NCI-H1436 treated with DMSO at 0.1 percent for 48 hours (cell line): Measurements from ENCODE around the gene MRPS27.
"Not testable (repeated sequence)": the region's sequence is repeated elsewhere in the genome, so short reads cannot be mapped to it uniquely, and the experiment has no call there.

Experiments used
- DNase-seq: peaks from one replicate; lab custom pipeline; 2025; lab: John Stamatoyannopoulos, UW

The MRPS27 gene

DNA sequence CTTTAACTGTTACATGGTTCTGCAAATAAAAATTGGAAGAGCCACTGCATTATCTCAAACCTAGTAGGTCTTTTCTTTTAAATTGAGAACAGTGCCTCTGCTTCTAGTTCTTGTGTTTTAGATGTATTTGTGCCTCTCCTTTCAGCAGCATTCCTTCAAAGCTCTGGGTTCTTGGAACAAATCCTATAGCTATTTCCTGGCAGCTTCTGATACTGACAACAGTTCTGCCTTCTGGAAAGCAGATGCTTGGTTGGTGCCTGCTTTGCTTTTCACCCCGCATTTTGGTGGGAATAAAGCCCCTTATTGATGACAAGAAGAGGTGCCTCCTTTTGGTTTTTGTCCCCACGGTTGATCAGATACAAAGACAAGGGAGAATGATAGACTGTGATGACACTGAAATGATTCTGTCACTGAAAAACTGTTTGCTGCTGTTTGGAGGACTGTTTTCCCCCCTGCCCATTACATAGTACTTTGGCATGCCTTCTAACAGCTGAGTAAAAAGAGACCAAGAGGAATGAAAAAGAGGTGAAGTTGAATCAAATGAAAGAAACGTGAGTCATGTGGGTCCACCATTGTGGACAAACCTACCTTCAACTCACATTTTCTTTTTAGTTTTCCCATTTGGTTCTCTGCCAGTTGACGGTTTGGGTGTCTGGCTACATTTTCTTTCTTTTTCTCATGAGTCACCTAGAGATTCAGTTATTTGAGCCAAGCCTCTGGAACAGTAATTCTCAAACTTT is 5.7 kb upstream of the MRPS27 start:
- DNase-seq = no peak

GRCh38 chr5:72324189-72324825 is 4.3 kb upstream of the MRPS27 start:
- no peak for DNase-seq

- not testable (repeated sequence) for DNase-seq
Observed at GRCh38 chr5:72319435-72319975, 535 bp downstream of the MRPS27 start.

DNA sequence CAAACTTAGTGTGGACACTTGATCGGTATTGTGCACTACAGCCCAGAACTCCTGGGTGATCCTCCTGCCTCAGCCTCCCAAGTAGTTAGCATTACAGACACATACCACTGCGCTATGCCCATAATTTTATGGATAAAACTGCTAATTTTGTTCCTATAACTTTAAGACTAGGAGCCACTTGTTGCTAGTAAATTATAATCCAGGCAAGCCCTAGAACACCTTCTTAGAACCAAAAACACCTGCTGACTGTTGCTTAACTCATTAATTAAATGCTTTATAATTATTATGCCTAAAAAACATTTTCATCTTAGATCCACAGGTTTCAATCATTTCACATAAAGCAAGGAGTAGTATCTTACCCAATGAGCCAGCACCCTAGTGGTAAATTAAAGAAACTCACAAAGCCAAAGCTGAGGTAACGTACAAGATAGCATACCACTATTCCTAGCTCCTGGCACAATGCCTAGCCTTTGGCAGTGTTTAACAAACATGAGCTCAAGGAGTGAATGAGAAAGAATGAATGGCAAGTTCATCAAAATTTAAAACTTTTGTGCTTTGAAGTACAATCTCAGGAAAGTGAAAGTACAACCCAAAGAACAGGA is 5.4 kb downstream of the MRPS27 start:
- DNase-seq = no peak

DNA sequence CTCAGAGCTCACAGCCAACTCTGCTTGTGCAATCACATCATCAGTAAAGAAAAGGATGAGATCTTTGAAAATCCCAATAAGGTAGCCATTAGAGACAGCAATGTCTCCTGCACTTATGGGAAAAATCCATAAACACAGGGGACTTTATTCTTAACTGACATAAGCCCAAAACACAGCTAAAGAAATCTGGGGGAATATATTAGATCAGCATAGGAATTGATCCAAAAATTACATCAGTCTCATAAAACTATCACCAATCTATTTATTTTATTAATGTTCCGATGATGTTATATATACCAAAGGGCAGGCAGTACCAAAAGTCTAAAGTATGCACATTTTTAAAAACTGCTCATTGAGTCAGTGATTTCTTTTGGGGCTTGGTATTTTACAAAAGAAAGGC is 6.9 kb downstream of the MRPS27 start:
- no peak for DNase-seq

GRCh38 chr5:72308853-72309191 is 11.2 kb downstream of the MRPS27 start:
- no peak for DNase-seq

GRCh38 chr5:72307968-72308852 is 11.8 kb downstream of the MRPS27 start:
- peak; percentile 90 for DNase-seq

- DNase-seq = no peak
Observed at GRCh38 chr5:72307573-72307967, 12.5 kb downstream of the MRPS27 start.

DNA sequence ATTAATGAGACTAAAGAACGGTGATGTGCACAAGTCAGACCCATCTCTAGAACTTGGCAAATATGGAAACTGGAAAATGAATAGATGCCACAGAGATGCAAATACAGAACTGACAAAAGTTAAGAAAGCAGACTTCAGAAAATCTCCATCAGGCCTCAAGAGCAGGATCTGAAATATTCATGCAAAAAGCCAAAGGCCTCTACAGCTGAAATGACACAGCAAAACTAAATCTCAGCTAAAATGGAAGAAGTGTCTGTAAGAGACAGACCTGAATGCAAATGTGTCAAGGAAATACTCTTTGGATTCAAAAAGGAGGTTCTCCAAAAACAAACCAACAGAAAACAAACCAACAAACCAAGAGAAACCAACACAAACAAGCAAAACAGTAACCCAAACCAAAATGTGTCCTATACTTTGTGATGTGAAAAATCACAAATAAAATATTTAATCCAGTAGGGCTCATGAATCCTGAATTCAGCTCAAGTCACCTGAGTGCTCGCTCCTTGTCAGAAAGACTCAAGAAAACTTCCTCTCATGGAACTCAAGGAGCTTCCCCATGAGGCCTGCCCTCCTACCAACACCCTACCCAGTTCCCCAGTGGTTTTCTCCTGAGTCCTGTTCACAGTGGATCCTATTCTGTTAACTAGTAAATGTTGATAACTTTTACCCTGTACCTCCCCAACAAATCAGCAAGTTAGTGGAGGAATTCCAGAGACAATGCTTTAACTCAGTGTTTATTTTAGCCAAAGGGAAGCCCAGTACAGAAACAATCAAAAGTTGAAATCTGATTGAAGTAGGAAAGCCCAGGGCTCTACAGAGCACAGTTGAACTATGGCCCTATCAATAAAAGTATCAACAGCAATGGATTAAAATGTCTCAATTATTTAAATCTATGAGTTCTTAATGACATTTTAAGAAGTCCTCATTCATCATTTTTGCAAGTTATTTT is 14.6 kb downstream of the MRPS27 start:
- no peak for DNase-seq

- DNase-seq = no peak
Observed at GRCh38 chr5:72302171-72302570, 17.9 kb downstream of the MRPS27 start.

- no peak for DNase-seq
Observed at GRCh38 chr5:72301557-72301956, 18.5 kb downstream of the MRPS27 start.

GRCh38 chr5:72300590-72301339 is 19.3 kb downstream of the MRPS27 start:
- DNase-seq = no peak

DNA sequence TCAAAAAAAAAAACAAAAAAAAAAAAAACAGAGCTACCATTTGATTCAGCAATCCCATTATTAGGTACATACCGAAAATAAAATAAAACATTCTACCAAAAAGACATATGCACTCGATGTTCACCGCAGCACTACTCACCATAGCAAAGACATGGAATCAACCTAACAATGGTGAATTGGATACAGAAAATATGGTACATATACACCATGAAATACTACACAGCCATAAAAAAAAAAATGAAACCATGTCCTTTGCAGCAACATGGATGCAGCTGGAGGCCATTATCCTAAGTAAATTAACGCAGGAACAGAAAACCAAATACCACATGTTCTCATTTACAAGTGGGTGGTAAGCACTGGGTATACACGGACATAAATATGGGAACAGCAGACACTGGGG is 21.3 kb downstream of the MRPS27 start:
- DNase-seq = no peak

- DNase-seq = not testable (repeated sequence)
Observed at GRCh38 chr5:72298136-72298535, 21.9 kb downstream of the MRPS27 start.

- DNase-seq = no peak
Observed at GRCh38 chr5:72296256-72296655, 23.8 kb downstream of the MRPS27 start.

- no peak for DNase-seq
Observed at GRCh38 chr5:72295539-72295938, 24.5 kb downstream of the MRPS27 start.

GRCh38 chr5:72294473-72294872 is 25.6 kb downstream of the MRPS27 start:
- DNase-seq = no peak

DNA sequence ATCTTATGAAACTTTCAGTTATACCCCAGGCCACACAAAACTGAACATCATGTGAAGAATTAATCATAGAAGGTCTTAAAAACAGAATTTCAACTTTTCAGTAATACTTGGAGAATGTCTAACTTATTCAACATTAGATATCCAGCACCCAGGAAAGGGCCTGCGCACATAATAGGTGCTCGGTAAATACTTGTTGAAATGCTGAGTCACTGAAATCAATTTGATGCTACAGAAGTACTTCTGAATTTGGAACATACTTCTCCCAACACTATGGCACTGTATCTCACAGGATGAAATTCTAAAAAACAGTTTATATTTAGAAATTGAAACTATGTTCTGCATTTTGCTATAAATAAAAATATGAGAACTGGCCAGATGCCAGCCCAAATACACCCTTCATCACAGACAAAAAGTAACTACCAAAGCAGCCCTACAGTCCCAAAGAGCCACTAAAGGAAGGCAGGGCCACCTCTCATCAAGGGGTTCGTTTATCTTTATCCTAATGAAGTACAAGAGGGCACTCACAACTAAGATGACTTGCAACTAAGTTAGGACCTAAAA is 26.5 kb downstream of the MRPS27 start:
- no peak for DNase-seq

GRCh38 chr5:72292411-72292810 is 27.6 kb downstream of the MRPS27 start:
- no peak for DNase-seq

DNA sequence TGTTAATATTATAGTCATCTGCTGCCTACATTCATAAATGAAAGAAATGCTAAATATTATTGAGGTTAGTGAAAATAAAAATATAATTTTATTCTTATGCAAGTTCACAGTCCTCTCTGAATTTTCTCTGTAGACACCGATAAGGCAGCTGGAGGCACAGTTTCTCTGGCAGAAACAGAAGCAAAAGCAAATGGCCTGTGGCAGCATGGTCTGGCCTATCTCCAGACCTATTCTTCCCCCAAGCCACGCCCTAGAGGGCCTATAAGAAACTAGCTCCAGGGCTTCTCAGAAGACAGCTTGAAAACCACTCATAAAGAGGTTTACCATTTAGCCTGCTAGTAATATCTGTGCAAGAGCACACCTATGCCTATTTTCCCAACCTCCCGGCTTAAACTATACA is 28.4 kb downstream of the MRPS27 start:
- no peak for DNase-seq
